ENCODE measurements around the gene S100A16. TPM values are rescaled to one million over a fixed set of nuclear protein-coding genes. Genes with fewer than 3 reads are reported as not detected.
A peak's percentile ranks its signal among the peaks of the same experiment; 100 is the strongest.

The S100A16 gene
- total RNA-seq, 5 donors from 2014 or later (not counting 1 experiment from before 2014, with no cell fraction given), result 0.53 to 1.0 (median 0.82) TPM; not detected in 2

- Mint-ChIP-seq H3K36me3 (peaks cover 15% of the 10 kb centered on the region), H3K27me3 (no peaks in the 10 kb centered on the region), H3K4me3 (peak within 1 kb of the TSS; percentile 92 to 94 (median 94)), H3K4me1 (peaks cover 16 to 18% (median 17%) of the 10 kb centered on the region in 3 donors), H3K27ac (peak within 1 kb of the TSS; percentile 93 to 94), H3K9me3 (no peaks in the 10 kb centered on the region)
- POLR2A ChIA-PET, result interaction anchor here in 1 of 2 donors (0.5 to 2.1 kb wide), 2 partner anchors 24 to 69 kb away, joined by 4 to 9 read pairs; partner anchors contain the start of genes CHTOP and INTS3
- Histone ChIP-seq H3K36me3 (ENCODE audit: control insufficient read depth in 2 of 2, extremely low read depth in 1 of 2, insufficient read depth in 1 of 2, low read length in 1 of 2) (peaks cover 14 to 31% of the 10 kb centered on the region in 2 donors), H3K4me1 (ENCODE audit: control insufficient read depth in 1 of 2, extremely low read depth in 1 of 2, insufficient read depth in 2 of 2, low read length in 2 of 2) (peaks cover 5 to 22% of the 10 kb centered on the region in 2 experiments), H3K27ac (ENCODE audit: low read length) (peak within 1 kb of the TSS; percentile 61), H3K27me3 (replicated peaks in 1 of 2; ENCODE audit: control insufficient read depth in 2 of 2, extremely low read depth in 1 of 2, insufficient read depth in 2 of 2, low read length in 1 of 2) (no peaks in the 10 kb centered on the region), H3K4me3 (ENCODE audit: control insufficient read depth in 1 of 2, extremely low read depth in 1 of 2, low read length in 1 of 2) (peak within 1 kb of the TSS; percentile 79 to 80), H3K9me3 (no peaks in the 10 kb centered on the region)
- under 1% methylated on average over 49 of the region's 53 CpGs for WGBS (ENCODE audit: insufficient coverage)
- ATAC-seq (replicated peaks in 1 of 4), result peak; percentile 95 to 99 (median 98)
- CTCF ChIA-PET, result interaction anchor here in 1 of 2 donors (2.1 kb wide), 1 partner anchor 25 kb away, joined by 6 read pairs; the partner anchor contains the start of gene CHTOP
- DNase-seq, result peak; percentile 73 to 93 (median 84)
Measured at GRCh38 chr1:153658400-153659174, 45.6 kb upstream of the S100A16 start, which contains the start of gene SNAPIN. TSS of gene SNAPIN (plus strand) at chr1:153658703. CDS start at chr1:153658744, 41 bp downstream.

DNA sequence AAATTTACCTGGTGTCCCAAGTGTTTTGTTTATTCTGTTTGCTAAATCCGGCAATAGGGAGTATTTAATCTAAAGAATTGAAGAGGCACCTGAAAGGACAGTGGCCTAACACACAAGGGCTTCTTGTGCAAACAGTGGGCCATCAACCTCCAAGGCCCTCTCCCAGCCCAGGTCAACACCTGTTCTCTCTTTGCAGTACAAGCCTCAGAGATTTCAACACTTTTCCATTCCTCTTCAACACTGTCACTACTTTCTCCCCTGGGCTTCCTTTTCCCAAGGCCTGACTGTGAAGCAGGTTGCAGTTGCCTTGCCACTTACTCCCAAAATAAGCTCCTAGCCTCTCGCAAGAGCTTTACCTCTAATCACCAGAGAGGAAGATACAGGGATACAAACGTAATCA is 42.4 kb upstream of the S100A16 start:
- WGBS (ENCODE audit: insufficient coverage), result no CpG with 5 or more reads among the region's 3 CpGs
- no peaks in the 10 kb centered on the region for H3K9me3 Mint-ChIP-seq
- H3K27me3 ChIP-seq (replicated peaks in 1 of 2; ENCODE audit: control insufficient read depth in 2 of 2, extremely low read depth in 1 of 2, insufficient read depth in 2 of 2, low read length in 1 of 2), result no peaks in the 10 kb centered on the region
- ChIA-PET POLR2A (interaction anchor here in 1 of 2 donors (0.7 kb wide), 1 partner anchor 1356 kb away, joined by 7 read pairs; no protein-coding TSS in a partner anchor), CTCF (interaction anchor here in 1 of 2 donors (0.6 kb wide), 1 partner anchor 11 kb away, joined by 3 read pairs; no protein-coding TSS in a partner anchor)
- H3K4me3 ChIP-seq (ENCODE audit: control insufficient read depth in 1 of 2, extremely low read depth in 1 of 2, low read length in 1 of 2), result no peak overlapping the region
- ATAC-seq (replicated peaks in 1 of 4), result no peak
- no peaks in the 10 kb centered on the region for H3K9me3 ChIP-seq
- H3K4me3 Mint-ChIP-seq, result no peak overlapping the region
- H3K27ac ChIP-seq (ENCODE audit: low read length), result no peak overlapping the region
- peaks cover 0 to 4% of the 10 kb centered on the region in 2 donors for H3K36me3 ChIP-seq (ENCODE audit: control insufficient read depth in 2 of 2, extremely low read depth in 1 of 2, insufficient read depth in 1 of 2, low read length in 1 of 2)
- H3K4me1 Mint-ChIP-seq, result peaks cover 14 to 17% (median 15%) of the 10 kb centered on the region in 3 donors
- H3K36me3 Mint-ChIP-seq, result no peaks in the 10 kb centered on the region
- H3K4me1 ChIP-seq (ENCODE audit: control insufficient read depth in 1 of 2, extremely low read depth in 1 of 2, insufficient read depth in 2 of 2, low read length in 2 of 2), result peaks cover 5 to 25% of the 10 kb centered on the region in 2 experiments
- peak overlapping the region in 1 of 2 donors; percentile 6 for H3K27ac Mint-ChIP-seq
- DNase-seq, result no peak
- no peaks in the 10 kb centered on the region for H3K27me3 Mint-ChIP-seq

- POLR2A ChIA-PET, result no interaction called here
- peaks cover 16 to 30% of the 10 kb centered on the region in 2 experiments for H3K4me1 ChIP-seq (ENCODE audit: control insufficient read depth in 1 of 2, extremely low read depth in 1 of 2, insufficient read depth in 2 of 2, low read length in 2 of 2)
- no peaks in the 10 kb centered on the region for H3K27me3 Mint-ChIP-seq
Measured at GRCh38 chr1:153652805-153653500, 40.0 kb upstream of the S100A16 start.

DNA sequence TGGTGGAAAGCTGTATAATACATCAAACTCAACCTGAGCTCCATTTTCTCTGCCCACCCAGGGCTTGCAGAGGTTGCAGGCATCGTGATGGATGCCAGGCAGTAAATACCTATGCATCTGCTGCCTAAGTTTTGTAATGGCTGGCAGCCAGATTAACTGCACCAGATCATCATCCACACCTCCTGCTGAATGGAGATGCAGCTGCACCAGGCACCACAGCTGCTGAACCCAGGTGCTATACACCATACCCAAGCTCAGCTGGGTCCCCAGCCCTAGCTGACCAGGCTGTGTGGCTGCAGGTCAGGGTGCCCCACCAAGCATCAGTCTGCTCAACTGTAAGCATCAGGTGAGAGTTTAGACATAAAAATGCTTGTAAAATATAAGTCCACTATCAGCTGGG is 38.8 kb upstream of the S100A16 start:
- POLR2A ChIA-PET, result interaction anchor here (1.0 to 1.1 kb wide), 2 partner anchors 14 to 17 kb away, joined by 3 read pairs; no protein-coding TSS in a partner anchor
- CTCF ChIA-PET, result interaction anchor here in 1 of 2 donors (0.6 kb wide), 1 partner anchor 24 kb away, joined by 6 read pairs; no protein-coding TSS in a partner anchor
- no peaks in the 10 kb centered on the region for H3K9me3 ChIP-seq
- Mint-ChIP-seq H3K4me1 (peaks cover 27 to 33% (median 31%) of the 10 kb centered on the region in 3 donors), H3K27ac (no peak overlapping the region), H3K9me3 (no peaks in the 10 kb centered on the region), H3K27me3 (no peaks in the 10 kb centered on the region), H3K36me3 (peaks cover 6% of the 10 kb centered on the region), H3K4me3 (no peak overlapping the region)
- H3K4me3 ChIP-seq (ENCODE audit: control insufficient read depth in 1 of 2, extremely low read depth in 1 of 2, low read length in 1 of 2), result no peak overlapping the region
- WGBS (ENCODE audit: insufficient coverage), result no CpG with 5 or more reads among the region's 1 CpG
- DNase-seq (no peak), ATAC-seq (replicated peaks in 1 of 4) (no peak)
- no peak overlapping the region for H3K27ac ChIP-seq (ENCODE audit: low read length)
- H3K27me3 ChIP-seq (replicated peaks in 1 of 2; ENCODE audit: control insufficient read depth in 2 of 2, extremely low read depth in 1 of 2, insufficient read depth in 2 of 2, low read length in 1 of 2), result no peaks in the 10 kb centered on the region
- peaks cover 0 to 7% of the 10 kb centered on the region in 2 donors for H3K36me3 ChIP-seq (ENCODE audit: control insufficient read depth in 2 of 2, extremely low read depth in 1 of 2, insufficient read depth in 1 of 2, low read length in 1 of 2)
- peaks cover 16 to 37% of the 10 kb centered on the region in 2 experiments for H3K4me1 ChIP-seq (ENCODE audit: control insufficient read depth in 1 of 2, extremely low read depth in 1 of 2, insufficient read depth in 2 of 2, low read length in 2 of 2)

More at GRCh38 chr1:153652805-153653500, 40.0 kb upstream of the S100A16 start:
- Histone ChIP-seq H3K36me3 (ENCODE audit: control insufficient read depth in 2 of 2, extremely low read depth in 1 of 2, insufficient read depth in 1 of 2, low read length in 1 of 2) (no peaks in the 10 kb centered on the region), H3K27ac (ENCODE audit: low read length) (no peak overlapping the region), H3K9me3 (no peaks in the 10 kb centered on the region), H3K27me3 (replicated peaks in 1 of 2; ENCODE audit: control insufficient read depth in 2 of 2, extremely low read depth in 1 of 2, insufficient read depth in 2 of 2, low read length in 1 of 2) (no peaks in the 10 kb centered on the region), H3K4me3 (ENCODE audit: control insufficient read depth in 1 of 2, extremely low read depth in 1 of 2, low read length in 1 of 2) (no peak overlapping the region)
- 83% methylated on average over 2 of the region's 3 CpGs for WGBS (ENCODE audit: insufficient coverage)
- DNase-seq (peak in 1 of 35 experiments; percentile 8), ATAC-seq (replicated peaks in 1 of 4) (no peak)
- Mint-ChIP-seq H3K27ac (no peak overlapping the region), H3K4me3 (no peak overlapping the region), H3K9me3 (no peaks in the 10 kb centered on the region), H3K4me1 (peaks cover 21% of the 10 kb centered on the region in 3 donors), H3K36me3 (no peaks in the 10 kb centered on the region)
- CTCF ChIA-PET, result interaction anchor here in 1 of 2 donors (0.7 kb wide), 1 partner anchor 19 kb away, joined by 3 read pairs; the partner anchor contains the start of gene CHTOP

- H3K27ac ChIP-seq (ENCODE audit: low read length), result peak overlapping the region; percentile 63
- Mint-ChIP-seq H3K4me1 (peaks cover 43 to 52% (median 51%) of the 10 kb centered on the region in 3 donors), H3K4me3 (peak overlapping the region; percentile 43 to 68 (median 50)), H3K27ac (peak overlapping the region; percentile 95 to 96), H3K36me3 (peaks cover 21% of the 10 kb centered on the region), H3K27me3 (no peaks in the 10 kb centered on the region), H3K9me3 (no peaks in the 10 kb centered on the region)
- peaks cover 10 to 24% of the 10 kb centered on the region in 2 donors for H3K36me3 ChIP-seq (ENCODE audit: control insufficient read depth in 2 of 2, extremely low read depth in 1 of 2, insufficient read depth in 1 of 2, low read length in 1 of 2)
- no peaks in the 10 kb centered on the region for H3K27me3 ChIP-seq (replicated peaks in 1 of 2; ENCODE audit: control insufficient read depth in 2 of 2, extremely low read depth in 1 of 2, insufficient read depth in 2 of 2, low read length in 1 of 2)
- ATAC-seq (replicated peaks in 1 of 4) (peak; percentile 26 to 60 (median 46)), DNase-seq (peak in 3 of 35 experiments; percentile 20 to 25 (median 25))
- ChIA-PET POLR2A (interaction anchor here in 1 of 2 donors (0.9 kb wide), 1 partner anchor 15 kb away, joined by 3 read pairs; no protein-coding TSS in a partner anchor), CTCF (no interaction called here)
- H3K9me3 ChIP-seq, result no peaks in the 10 kb centered on the region
- peak overlapping the region; percentile 1 to 29 for H3K4me3 ChIP-seq (ENCODE audit: control insufficient read depth in 1 of 2, extremely low read depth in 1 of 2, low read length in 1 of 2)
- WGBS (ENCODE audit: insufficient coverage), result 74% methylated on average over 2 of the region's 2 CpGs
- peaks cover 25 to 46% of the 10 kb centered on the region in 2 experiments for H3K4me1 ChIP-seq (ENCODE audit: control insufficient read depth in 1 of 2, extremely low read depth in 1 of 2, insufficient read depth in 2 of 2, low read length in 2 of 2)
Measured at GRCh38 chr1:153649863-153650235, 36.9 kb upstream of the S100A16 start.

Data from T-cell (primary cell).